G401.6 (cell line): ENCODE data around the gene NDUFAF5.
"Not testable (repeated sequence)": the region's sequence is repeated elsewhere in the genome, so short reads cannot be mapped to it uniquely, and the experiment has no call there.

Source experiments
- FAIRE-seq: peaks from 2 replicates; lab custom pipeline; 2012; peaks lifted over from hg19 to GRCh38; lab: Jason Lieb, UNC

The NDUFAF5 gene

DNA sequence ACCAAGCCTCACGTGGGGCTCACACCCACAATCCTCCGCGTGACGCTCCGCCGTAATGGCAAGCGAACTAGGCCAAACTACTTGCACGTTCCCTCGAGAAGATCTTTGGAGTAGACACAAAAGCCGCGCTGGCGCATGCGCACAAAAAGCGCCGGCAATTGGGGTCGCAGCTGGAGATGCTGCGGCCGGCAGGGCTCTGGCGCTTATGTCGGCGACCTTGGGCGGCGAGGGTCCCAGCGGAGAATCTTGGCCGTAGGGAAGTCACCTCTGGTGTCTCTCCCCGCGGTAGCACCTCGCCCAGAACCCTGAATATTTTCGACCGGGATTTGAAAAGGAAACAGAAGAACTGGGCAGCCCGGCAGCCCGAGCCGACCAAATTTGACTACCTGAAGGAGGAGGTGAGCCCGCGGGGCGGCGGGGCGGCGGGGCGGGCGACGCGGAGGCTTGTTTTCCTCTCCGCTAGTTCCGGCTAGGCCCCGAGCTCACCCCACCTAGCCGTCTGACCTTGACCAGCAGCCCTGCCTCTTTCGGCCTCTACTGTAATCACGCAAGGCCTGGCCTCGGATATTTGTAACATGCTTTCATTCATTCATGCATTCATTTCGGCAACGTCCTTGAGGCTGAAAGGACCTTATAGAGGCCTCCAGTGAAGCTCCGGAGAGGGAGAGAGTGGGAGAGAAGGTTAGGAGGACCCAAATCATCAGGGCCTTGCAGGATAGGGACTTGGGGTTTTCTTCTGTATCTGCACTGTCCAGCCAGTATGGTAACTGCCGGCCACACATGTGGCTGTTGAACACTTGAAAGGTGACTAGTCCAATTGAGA is at the start of gene NDUFAF5, which contains the start of gene ESF1:
Gene NDUFAF5, plus strand, starts transcription at position 136 of the 823 bp plus-strand sequence. Its CDS starts 41 bp downstream, at position 177.
Gene ESF1, minus strand, starts transcription at position 27 of the 823 bp plus-strand sequence. CDS start 1,779 bp downstream, outside the sequence.
- FAIRE-seq, result peak; percentile 94

DNA sequence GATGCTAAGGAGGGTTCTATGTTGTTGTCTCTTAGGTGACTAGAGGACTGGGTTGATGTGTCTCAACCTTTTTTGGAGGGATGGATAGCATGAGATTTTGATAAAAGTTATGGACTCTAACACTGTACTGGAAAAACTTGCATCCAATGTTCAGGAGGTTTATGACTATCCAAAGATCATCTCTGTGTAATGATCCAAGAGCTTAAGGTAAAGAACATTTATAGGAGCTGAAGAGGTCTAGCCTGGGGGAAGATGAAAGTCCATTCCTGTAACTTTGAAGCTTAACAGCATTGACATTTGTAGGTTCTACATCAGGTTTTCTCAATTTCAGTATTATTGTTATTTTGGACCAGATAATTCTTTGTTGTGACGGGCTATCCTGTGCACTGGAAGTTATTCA is 49.0 kb upstream of the NDUFAF5 start:
- FAIRE-seq, result no peak

DNA sequence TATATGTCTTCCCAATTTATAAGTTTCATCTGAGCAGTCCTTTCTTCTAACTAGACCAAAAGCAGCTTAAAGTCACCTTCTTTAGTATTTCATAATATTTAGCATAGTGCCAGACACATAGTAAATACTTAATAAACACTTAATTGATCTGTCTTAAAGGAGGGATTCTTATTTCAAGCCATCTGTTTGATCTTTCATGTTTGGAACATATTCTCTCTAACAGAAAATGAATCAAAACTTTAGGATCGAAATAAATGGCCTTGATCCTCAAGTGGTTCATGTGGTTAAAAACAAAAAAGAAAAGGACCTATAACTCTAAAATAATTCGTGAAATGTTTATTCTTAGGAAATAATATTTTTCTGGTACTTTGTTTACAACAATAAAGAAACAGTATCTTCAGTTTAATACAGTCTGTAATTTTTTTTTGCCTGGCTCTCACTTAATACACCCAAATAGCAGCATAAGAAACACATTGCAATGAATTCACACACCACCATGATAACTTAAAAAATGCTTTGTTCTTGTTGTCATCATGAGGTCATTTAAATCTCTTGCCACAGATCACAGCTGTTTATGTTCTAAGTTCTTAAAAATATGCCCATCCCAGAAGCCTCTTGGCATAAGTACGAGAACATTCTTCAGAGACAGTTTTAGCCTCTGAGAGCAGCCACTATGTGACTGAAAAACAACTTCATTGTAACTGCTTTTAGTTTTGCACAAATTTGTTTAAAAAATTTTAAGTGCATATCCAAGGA is 48.2 kb upstream of the NDUFAF5 start:
- no peak for FAIRE-seq

DNA sequence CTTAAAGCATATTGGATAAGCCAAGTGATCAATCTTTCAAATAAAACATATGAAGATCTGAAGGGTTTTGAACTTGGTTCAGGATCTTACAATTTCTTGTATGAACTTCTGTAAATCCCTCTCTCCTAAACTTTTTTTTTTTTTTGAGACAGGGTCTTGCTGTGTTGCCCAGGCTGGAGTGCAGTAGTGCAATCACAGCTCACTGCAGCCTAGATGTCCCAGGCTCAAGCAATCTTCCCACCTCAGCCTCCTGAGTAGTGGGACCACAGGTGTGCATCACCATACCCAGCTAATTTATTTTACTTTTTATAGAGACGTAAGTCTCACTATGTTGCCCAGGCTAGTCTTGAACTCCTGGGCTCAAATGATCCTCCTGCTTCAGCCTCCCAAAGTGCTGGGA is 46.6 kb upstream of the NDUFAF5 start:
- FAIRE-seq, result not testable (repeated sequence)

GRCh38 chr20:13739731-13740649 is 44.8 kb upstream of the NDUFAF5 start:
- peak; percentile 17 for FAIRE-seq

GRCh38 chr20:13741879-13742278 is 42.9 kb upstream of the NDUFAF5 start:
- FAIRE-seq, result no peak

GRCh38 chr20:13744352-13744751 is 40.5 kb upstream of the NDUFAF5 start:
- FAIRE-seq, result no peak

DNA sequence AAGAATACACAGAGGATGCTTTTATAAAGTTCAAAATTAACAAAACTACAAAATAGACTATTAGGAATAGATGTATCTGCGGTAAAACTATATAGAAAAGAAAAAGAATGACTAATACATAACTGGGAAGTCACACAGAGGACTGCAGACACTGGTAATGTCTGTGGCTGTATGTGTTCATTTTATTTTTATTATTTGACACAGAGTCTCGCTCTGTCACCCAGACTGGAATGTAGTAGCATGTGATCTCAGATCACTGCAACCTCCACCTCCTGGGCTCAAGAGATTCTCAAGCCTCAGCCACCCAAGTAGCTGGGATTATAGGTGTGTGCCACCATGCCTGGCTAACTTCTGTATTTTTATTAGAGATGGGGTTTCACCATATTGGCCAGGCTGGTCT is 39.0 kb upstream of the NDUFAF5 start:
- FAIRE-seq, result no peak

GRCh38 chr20:13749811-13750210 is 35.0 kb upstream of the NDUFAF5 start:
- FAIRE-seq, result no peak

GRCh38 chr20:13753436-13754036 is 31.3 kb upstream of the NDUFAF5 start:
- FAIRE-seq, result no peak

GRCh38 chr20:13755809-13756208 is 29.0 kb upstream of the NDUFAF5 start:
- FAIRE-seq, result no peak

DNA sequence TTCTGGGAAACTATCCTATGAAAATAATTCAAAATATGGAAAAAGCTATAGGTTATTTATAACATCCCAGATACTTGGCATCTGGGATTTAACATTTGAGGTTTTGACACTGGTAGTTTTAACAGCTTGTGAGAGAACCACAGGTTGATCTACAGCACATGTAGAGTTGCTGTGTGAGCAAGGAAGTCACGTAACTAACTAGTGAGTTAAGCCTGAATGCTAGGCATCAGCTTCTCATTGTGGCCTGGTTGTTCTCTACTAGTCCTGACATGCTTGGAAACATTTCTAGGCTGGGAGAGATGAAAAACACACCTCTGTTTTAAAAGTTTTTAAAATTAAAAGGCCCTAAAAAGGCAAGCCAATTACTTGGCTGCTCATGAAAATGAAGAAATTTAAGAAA is 28.3 kb upstream of the NDUFAF5 start:
- no peak for FAIRE-seq

- no peak for FAIRE-seq
Observed at GRCh38 chr20:13758884-13759283, 25.9 kb upstream of the NDUFAF5 start.

- not testable (repeated sequence) for FAIRE-seq
Observed at GRCh38 chr20:13760451-13760946, 24.3 kb upstream of the NDUFAF5 start.

GRCh38 chr20:13765299-13765698 is 19.5 kb upstream of the NDUFAF5 start:
- FAIRE-seq, result no peak

DNA sequence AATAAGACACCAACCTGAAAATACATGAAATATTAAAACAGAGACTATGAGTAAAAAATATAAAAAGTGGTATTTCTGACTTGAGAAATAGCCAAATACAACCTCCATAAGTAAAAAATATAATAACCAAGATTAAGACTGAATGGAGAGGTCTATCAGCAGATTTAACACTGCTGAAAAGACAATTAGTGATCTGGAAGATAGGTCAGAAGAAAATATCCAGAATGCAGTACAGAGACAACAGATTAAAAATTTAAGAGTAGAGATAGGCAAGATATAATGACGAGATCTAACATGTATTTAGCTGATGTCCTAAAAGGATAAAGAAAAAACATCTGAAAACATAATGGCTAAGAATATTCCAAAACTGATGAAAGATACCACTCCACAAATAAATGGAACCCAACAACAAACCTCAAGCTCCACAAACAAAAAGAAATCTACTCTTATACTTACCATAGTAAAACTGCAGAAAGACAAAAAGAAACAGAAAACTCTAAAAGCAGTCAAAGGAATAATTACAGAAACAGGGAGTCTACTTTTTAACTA is 18.9 kb upstream of the NDUFAF5 start:
- no peak for FAIRE-seq

DNA sequence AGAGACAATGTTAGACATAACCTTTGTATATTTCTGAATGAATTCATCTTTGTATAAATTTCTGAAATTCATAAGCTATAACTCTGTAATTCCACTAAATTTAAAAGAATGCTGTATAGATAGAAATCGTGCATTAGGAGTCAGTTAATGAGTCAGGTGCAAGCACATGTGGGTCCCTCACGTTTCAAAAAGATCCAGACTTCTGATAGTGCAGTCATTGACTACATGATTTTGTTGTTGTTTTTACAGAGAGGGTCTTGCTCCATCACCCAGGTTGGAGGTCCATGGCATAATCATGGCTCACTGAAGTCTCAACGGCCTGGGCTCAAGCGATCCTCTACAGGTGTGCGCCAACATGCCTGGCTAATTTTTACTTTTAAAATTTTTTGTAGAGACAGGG is 14.7 kb upstream of the NDUFAF5 start:
- no peak for FAIRE-seq

- FAIRE-seq, result peak; percentile 91
Observed at GRCh38 chr20:13771853-13772453, 12.9 kb upstream of the NDUFAF5 start.

DNA sequence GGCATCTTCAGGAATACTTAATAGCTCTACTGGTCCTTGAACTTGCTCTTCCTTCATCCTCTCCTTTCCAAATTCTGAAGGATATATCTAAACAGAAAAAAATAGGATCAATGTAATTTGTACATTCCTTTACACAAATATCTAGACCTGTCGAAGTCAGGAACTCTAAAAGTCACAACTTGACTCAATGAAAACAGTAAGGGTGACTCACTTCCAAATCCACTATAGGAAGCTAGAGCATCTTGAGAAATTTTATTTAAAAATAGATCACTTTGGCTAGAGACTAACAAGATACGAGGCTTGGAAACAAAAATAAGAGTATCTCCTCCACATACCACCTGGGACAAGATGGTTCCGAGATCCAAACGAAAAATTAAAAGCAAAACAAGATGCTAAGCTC is 12.3 kb upstream of the NDUFAF5 start:
- FAIRE-seq, result no peak

GRCh38 chr20:13775867-13776266 is 9.0 kb upstream of the NDUFAF5 start:
- FAIRE-seq, result no peak

- no peak for FAIRE-seq
Observed at GRCh38 chr20:13777171-13777601, 7.6 kb upstream of the NDUFAF5 start.
